Vagina (tissue), 2 donors: ENCODE data around the gene RNF227.

Experiments used
- POLR2A ChIP-seq, 2 donors: fragments of 450-650 bp; IDR thresholded peaks; one replicate each; pipeline ENCODE4 v1.6.1; 2017; ENCODE audit warnings: antibody characterized with exemption in 2 of 2, mild to moderate bottlenecking in 2 of 2, moderate library complexity in 2 of 2
- POLR2AphosphoS5 ChIP-seq, 2 donors: sonication (generic); formaldehyde crosslinking; IDR thresholded peaks; one replicate each; pipeline ENCODE4 v1.9.0; 2017; ENCODE audit warnings: antibody characterized with exemption in 2 of 2, mild to moderate bottlenecking in 2 of 2, low read depth in 1 of 2; ENCODE audit not compliant: insufficient read depth in 1 of 2
- TF ChIP-seq, protein P1 (sequence below), 3 experiments: fragments of 450-650 bp in 2 of 3; fragments of 200-600 bp in 1 of 3; sonication (generic) in 1 of 3; IDR thresholded peaks; one replicate each; pipeline ENCODE4 v1.5.1; 2017 to 2019; ENCODE audit warnings: antibody characterized with exemption in 3 of 3, mild to moderate bottlenecking in 2 of 3, moderate library complexity in 2 of 3

DNA sequence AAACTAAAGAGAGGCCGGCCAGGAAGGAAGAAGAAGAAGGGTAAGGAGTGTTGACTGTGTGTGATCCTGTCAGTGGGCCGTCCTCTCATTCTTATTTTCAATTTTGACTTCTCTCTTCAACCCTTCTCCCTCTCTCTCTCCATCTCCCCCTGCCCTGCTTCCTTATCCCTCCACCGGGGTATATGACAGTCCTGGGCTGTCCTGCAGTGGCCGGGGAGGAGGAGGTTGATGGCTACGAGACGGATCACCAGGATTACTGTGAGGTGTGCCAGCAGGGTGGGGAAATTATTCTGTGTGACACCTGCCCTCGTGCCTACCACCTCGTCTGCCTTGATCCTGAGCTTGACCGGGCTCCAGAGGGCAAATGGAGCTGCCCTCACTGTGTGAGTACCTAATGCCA is 21.9 kb downstream of the RNF227 start:
- TF ChIP-seq, protein P1, sequence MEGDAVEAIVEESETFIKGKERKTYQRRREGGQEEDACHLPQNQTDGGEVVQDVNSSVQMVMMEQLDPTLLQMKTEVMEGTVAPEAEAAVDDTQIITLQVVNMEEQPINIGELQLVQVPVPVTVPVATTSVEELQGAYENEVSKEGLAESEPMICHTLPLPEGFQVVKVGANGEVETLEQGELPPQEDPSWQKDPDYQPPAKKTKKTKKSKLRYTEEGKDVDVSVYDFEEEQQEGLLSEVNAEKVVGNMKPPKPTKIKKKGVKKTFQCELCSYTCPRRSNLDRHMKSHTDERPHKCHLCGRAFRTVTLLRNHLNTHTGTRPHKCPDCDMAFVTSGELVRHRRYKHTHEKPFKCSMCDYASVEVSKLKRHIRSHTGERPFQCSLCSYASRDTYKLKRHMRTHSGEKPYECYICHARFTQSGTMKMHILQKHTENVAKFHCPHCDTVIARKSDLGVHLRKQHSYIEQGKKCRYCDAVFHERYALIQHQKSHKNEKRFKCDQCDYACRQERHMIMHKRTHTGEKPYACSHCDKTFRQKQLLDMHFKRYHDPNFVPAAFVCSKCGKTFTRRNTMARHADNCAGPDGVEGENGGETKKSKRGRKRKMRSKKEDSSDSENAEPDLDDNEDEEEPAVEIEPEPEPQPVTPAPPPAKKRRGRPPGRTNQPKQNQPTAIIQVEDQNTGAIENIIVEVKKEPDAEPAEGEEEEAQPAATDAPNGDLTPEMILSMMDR (IDR thresholded peaks at IDR 0.05) = no peak
- no peak for TF ChIP-seq POLR2AphosphoS5 (IDR thresholded peaks at IDR 0.05; ENCODE audit: insufficient read depth in 1 of 2, low read depth in 1 of 2)
- no peak for TF ChIP-seq POLR2A (IDR thresholded peaks at IDR 0.05)
